ENCODE data around the gene GPR17. TPM values are rescaled to one million over a fixed set of nuclear protein-coding genes. Genes with fewer than 3 reads are reported as not detected.

Gene GPR17
- total and polyA plus RNA-seq, 8 donors = 0.35 to 1.9 TPM; not detected in 6

DNA sequence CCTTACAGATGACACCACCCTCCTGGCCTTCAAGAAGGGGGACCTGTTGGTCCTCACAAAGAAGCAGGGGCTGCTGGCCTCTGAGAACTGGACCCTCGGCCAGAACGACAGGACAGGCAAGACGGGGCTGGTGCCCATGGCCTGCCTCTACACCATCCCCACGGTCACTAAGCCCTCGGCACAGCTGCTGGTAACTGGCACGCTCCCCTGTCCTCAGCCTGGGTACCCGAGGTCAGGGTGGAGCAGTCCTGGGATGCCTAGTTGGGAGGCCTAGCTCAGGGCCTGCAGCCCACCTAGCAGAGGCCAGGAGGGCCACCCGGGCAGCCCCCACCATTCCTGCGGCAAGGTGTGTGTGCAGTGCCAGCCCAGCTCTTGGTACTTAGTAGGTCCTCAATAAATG, 16.3 kb upstream of the GPR17 start:
- no peaks in the 10 kb centered on the region for H3K9me3 ChIP-seq
- no peaks in the 10 kb centered on the region for H3K27me3 ChIP-seq
- H3K27ac ChIP-seq = no peak overlapping the region
- ATAC-seq (no peak), FAIRE-seq (no peak), DNase-seq (peak in 1 of 6 donors; percentile 43)
- intact Hi-C loops (cut with DNase I) = no loop called here
- H3K36me3 ChIP-seq = no peaks in the 10 kb centered on the region
- no peaks in the 10 kb centered on the region for H3K4me1 ChIP-seq
- TF ChIP-seq, protein P1, sequence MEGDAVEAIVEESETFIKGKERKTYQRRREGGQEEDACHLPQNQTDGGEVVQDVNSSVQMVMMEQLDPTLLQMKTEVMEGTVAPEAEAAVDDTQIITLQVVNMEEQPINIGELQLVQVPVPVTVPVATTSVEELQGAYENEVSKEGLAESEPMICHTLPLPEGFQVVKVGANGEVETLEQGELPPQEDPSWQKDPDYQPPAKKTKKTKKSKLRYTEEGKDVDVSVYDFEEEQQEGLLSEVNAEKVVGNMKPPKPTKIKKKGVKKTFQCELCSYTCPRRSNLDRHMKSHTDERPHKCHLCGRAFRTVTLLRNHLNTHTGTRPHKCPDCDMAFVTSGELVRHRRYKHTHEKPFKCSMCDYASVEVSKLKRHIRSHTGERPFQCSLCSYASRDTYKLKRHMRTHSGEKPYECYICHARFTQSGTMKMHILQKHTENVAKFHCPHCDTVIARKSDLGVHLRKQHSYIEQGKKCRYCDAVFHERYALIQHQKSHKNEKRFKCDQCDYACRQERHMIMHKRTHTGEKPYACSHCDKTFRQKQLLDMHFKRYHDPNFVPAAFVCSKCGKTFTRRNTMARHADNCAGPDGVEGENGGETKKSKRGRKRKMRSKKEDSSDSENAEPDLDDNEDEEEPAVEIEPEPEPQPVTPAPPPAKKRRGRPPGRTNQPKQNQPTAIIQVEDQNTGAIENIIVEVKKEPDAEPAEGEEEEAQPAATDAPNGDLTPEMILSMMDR (IDR thresholded peaks at IDR 0.05) = no peak
- WGBS, 2 donors = 61 to 73% methylated on average over 9 of the region's 9 CpGs
- no peak overlapping the region for H3K4me3 ChIP-seq

DNA sequence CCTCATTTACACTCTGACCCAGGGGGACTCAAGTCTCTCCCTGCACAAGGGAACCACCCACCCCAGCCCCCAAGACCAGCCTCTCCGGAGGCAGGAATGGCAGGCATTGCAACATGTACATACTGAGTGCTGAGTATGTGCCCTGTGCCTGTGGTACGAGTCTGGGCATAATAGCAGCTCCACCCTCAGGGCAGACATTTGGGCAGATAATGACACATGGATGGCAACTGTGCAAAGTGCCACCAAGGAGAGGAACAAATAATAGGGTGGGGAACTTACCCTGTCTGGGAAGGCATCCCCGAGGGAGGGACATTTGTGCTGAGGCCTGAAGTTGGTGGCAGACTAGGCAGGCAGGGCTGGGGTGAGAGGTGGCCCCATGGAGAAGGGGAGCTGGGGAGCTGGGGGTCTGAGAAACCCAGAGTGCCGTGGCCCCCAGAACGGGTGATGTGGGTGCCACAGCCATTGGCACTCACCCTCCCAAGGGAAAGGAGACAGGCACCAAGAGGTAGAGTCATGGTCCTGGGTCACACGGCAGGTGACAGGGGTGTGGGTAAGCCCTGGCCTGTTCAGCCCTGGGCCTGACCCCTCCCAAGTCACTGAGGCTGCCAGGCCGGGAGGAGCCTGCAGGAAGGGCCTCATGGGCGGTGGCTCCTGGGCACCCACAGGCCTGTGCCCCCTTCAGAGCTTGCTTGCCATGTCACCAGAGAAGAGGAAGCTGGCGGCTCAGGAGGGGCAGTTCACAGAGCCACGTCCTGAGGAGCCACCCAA, 15.7 kb upstream of the GPR17 start:
- Histone ChIP-seq H3K4me1 (no peaks in the 10 kb centered on the region), H3K36me3 (no peaks in the 10 kb centered on the region), H3K27ac (no peak overlapping the region), H3K27me3 (no peaks in the 10 kb centered on the region), H3K9me3 (no peaks in the 10 kb centered on the region), H3K4me3 (no peak overlapping the region)
- peak in 1 of 6 donors; percentile 43 for DNase-seq
- no peak for FAIRE-seq
- no peak for ATAC-seq
- WGBS, 2 donors = 67 to 88% methylated on average over 7 to 10 of the region's 10 CpGs
- TF ChIP-seq, protein P1 (IDR thresholded peaks at IDR 0.05) = no peak
- intact Hi-C loops (cut with DNase I) = no loop called here

DNA sequence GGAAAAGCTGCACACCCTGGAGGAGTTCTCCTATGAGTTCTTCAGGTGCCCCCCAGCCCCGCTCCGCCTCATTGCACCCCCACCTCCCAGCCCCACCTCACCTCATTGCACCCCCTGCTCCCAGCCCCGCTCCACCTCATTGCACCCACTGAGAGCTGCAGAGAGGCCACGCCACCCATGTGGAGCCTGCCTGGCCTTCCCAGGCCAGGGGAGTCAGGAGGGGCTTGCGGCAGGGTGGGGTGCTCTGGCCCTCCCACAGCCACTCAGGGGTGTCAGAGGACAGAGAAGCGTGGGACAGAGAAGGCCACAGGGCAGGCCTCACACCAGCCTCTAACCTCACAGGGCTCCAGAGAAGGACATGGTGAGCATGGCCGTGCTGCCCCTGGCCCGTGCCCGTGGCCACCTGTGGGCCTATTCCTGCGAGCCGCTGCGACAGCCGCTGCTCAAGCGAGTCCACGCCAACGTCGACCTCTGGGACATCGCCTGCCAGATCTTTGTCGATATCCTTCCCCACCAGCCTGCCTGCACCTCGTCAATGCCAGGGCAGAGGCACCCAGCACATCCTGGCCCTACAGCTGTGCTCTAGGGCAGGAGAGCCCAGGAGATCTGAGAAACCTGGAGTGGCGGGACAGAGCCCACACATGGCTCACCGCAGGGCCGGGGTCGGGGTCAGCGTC, 15.0 kb upstream of the GPR17 start:
- Histone ChIP-seq H3K9me3 (no peaks in the 10 kb centered on the region), H3K27ac (no peak overlapping the region), H3K4me1 (no peaks in the 10 kb centered on the region), H3K4me3 (no peak overlapping the region), H3K27me3 (no peaks in the 10 kb centered on the region), H3K36me3 (no peaks in the 10 kb centered on the region)
- intact Hi-C loops (cut with DNase I) = no loop called here
- no peak for ATAC-seq
- WGBS, 2 donors = 85 to 87% methylated on average over 25 of the region's 25 CpGs
- no peak for FAIRE-seq
- TF ChIP-seq, protein P1 (IDR thresholded peaks at IDR 0.05) = no peak
- peak in 1 of 6 donors; percentile 49 for DNase-seq

DNA sequence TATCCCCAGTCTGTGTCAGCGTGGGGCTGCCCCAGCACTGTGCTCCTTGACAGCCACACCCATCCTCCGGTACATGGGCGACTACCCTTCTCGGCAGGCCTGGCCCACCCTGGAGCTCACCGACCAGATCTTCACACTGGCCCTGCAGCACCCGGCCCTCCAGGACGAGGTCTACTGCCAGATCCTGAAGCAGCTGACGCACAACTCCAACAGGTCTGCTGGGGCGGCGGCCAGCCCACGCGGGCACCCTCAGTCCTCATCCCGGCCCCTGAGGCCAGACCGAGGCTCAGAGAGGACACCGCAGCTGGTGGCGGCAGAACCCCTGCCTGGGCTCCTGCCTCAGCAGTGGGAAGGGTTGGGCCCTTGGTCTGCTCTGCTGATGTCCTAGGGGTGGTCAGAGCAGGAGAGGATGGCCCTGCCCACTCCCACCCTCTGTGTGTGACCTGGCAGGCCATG, 14.4 kb upstream of the GPR17 start:
- 81 to 90% methylated on average over 16 of the region's 16 CpGs for WGBS, 2 donors
- Histone ChIP-seq H3K4me3 (no peak overlapping the region), H3K9me3 (no peaks in the 10 kb centered on the region), H3K36me3 (no peaks in the 10 kb centered on the region), H3K4me1 (no peaks in the 10 kb centered on the region), H3K27me3 (no peaks in the 10 kb centered on the region), H3K27ac (no peak overlapping the region)
- ATAC-seq = no peak
- no peak for FAIRE-seq
- TF ChIP-seq, protein P1 (IDR thresholded peaks at IDR 0.05) = no peak
- DNase-seq = peak in 1 of 6 donors; percentile 54
- intact Hi-C loops (cut with DNase I) = no loop called here
